Measurements from ENCODE around the gene RSBN1. TPM values are rescaled to one million over a fixed set of nuclear protein-coding genes. Genes with fewer than 3 reads are reported as not detected.

Gene RSBN1
- total and polyA plus RNA-seq, 9 of the 15 experiments (the other 6 are each of a cell fraction or from before 2014, with no cell fraction given), result 4.5 to 24.3 (median 13.0) TPM

GRCh38 chr1:113809670-113810602, 2.3 kb downstream of the RSBN1 start (continued):
- no peak for TF ChIP-seq MGA (IDR thresholded peaks at IDR 0.05)
- TF ChIP-seq ZFP30 (CRISPR knock-in tag; IDR thresholded peaks at IDR 0.05; ENCODE audit: borderline replicate concordance), result no peak
- TF ChIP-seq PCBP2 (IDR thresholded peaks at IDR 0.05; ENCODE audit: low read depth, low read length, poor library complexity, severe bottlenecking), result no peak
- no peak for TF ChIP-seq CTBP1 (IDR thresholded peaks at IDR 0.05; ENCODE audit: borderline replicate concordance)
- TF ChIP-seq ZNF785 (CRISPR knock-in tag; IDR thresholded peaks at IDR 0.05), result no peak
- TF ChIP-seq ZNF24 (IDR thresholded peaks at IDR 0.05), result no peak
- TF ChIP-seq RBM25 (IDR thresholded peaks at IDR 0.05; ENCODE audit: low read depth, low read length, severe bottlenecking), result no peak
- no peak for TF ChIP-seq ZNF12 (CRISPR knock-in tag; IDR thresholded peaks at IDR 0.05)
- no peak for TF ChIP-seq USF2 (CRISPR knock-in tag; IDR thresholded peaks at IDR 0.05)
- peak; percentile 77; the same call in 1 of the 2 replicates for TF ChIP-seq NFATC3 (IDR thresholded peaks at IDR 0.05)
- no peak for TF ChIP-seq KLF16 (IDR thresholded peaks at IDR 0.05)
- TF ChIP-seq BHLHE40 (IDR thresholded peaks at IDR 0.05; ENCODE audit: low read length), result no peak
- no peak for TF ChIP-seq FOXO4 (CRISPR knock-in tag; IDR thresholded peaks at IDR 0.05)
- no peak for TF ChIP-seq ERF (CRISPR knock-in tag; IDR thresholded peaks at IDR 0.05)
